GM19099 (cell line): ENCODE data around the gene SPNS2.

Source experiments
- POLR2A ChIP-seq: IDR thresholded peaks from 3 replicates; pipeline ENCODE4 v1.6.1; 2011; ENCODE audit warnings: low read depth; ENCODE audit not compliant: insufficient read length; ENCODE audit errors: extremely low read depth

SPNS2 gene

DNA sequence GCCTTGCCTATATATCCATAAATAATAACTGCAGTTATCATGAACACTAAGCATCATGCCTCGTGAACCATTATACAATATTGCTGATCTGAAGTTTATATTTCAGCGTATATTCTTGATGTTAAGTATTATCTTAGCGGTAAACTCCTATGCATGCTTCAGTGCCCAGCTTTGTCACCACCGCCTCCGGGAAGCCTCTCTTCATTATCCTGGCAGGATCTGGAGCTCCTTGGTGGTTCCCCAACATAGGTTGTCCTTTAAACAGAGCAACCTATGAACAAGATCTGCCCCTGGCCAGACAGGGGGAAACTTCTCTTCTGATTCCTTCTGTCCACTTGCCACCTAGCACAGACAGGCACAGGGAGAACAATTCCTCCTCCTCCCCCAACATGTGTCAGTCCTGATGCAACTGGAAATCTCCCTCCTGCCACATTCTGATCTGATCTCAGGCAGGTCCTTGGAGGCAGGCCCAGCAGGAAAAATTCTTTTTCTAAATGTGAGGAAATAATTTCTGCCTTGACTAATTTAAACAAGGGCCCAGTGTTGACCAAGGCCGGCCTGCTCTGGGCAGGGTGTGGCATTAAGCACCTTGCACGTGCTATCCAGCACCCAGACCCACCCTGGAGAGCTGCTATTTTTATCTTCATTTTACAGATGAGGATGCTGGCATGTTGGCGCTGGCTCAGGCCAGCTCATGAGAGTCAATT is 22.4 kb downstream of the SPNS2 start:
- no peak for TF ChIP-seq POLR2A

- TF ChIP-seq POLR2A: no peak
These were observed 24.0 kb downstream of the SPNS2 start for GRCh38 chr17:4522661-4523060.

- TF ChIP-seq POLR2A: no peak
These were observed 25.3 kb downstream of the SPNS2 start for GRCh38 chr17:4523946-4524345.

DNA sequence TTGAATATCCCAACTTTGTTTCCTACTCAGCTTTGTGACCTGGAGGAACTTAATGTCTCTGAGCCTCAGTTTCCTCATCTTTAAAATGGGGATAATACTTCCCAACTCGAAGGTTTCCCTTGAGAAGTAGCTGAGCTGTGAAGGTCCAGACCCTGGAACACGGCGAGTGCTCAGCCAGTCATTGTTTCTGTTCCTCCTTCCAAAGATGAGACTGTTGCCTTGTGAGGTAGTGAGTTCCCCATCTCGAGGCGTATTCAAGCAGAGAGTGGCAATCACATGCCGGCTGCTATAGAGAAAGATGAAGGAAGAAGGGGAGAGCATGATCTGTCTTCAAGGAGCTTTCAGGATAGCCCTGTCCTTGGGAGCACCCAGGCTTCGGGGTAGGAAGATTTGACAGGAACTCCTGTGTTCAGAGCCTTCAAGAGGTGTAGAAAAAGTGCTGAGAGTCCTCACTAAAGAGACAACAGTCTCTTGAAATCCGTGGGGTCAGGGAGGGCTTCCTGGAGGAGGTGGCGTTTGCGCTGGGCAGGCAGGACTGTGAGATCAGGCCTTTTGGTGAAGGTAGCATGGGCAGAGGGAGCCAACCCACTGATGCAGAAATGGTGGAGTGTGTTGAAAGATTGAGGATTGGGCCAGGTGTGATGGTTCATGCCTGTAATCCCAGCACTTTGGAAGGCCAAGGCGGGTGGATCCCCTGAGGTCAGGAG is 27.2 kb downstream of the SPNS2 start:
- no peak for TF ChIP-seq POLR2A

- TF ChIP-seq POLR2A: no peak
These were observed 28.5 kb downstream of the SPNS2 start for GRCh38 chr17:4527134-4527533.

DNA sequence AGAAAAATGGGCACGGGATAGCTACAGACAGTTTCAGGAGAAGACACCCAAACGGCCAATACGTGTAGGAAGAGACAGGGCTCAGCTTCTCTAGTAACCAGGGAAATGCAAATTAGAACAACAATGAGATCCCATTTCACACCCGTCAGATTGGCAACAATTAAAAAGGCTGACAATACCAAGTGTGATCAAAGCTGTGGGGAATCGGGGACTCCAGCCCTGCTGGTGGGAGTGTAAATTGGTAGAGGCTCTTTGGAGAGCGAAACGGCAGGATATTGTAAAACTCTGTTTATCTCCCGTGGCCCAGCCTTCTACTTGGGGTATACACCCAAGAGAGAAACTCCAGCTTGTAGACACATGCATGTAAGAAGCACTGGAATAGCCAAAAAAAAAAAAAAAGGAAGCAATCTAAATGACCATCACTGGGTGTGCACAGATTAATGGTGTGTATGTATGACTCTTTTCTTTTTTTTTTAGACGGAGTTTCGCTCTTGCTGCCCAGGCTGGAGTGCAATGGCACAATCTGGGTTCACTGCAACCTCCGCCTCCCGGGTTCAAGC is 29.0 kb downstream of the SPNS2 start:
- no peak for TF ChIP-seq POLR2A

DNA sequence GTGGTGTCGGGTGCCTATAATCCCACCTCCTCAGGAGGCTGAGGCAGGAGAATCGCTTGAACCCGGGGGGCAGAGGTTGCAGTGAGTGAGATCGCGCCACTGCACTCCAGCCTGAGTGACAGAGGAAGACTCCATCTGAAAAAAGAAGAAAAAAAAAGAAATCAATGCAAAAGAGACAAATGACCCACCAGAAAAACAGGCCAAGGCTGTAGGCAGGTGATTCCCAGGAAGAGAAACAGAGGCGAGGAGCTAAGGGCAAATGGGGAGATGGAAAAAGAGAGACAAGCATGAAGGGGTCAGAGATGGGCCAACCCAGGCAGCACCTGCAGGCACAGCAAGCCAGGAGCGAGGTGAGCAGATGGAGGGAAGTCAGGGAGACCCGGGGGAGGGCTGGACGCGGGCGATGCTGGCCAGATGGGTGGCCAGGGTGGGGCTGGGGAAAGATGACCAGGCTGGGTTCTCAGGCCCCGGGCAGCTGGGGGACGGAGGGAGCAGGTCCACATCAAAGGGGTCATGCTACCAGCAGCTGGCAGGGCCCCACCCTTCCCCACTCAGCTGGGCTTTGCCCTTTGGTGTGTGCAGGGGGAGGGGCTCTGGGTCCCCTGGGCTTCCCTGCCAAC is 31.0 kb downstream of the SPNS2 start:
- no peak for TF ChIP-seq POLR2A

DNA sequence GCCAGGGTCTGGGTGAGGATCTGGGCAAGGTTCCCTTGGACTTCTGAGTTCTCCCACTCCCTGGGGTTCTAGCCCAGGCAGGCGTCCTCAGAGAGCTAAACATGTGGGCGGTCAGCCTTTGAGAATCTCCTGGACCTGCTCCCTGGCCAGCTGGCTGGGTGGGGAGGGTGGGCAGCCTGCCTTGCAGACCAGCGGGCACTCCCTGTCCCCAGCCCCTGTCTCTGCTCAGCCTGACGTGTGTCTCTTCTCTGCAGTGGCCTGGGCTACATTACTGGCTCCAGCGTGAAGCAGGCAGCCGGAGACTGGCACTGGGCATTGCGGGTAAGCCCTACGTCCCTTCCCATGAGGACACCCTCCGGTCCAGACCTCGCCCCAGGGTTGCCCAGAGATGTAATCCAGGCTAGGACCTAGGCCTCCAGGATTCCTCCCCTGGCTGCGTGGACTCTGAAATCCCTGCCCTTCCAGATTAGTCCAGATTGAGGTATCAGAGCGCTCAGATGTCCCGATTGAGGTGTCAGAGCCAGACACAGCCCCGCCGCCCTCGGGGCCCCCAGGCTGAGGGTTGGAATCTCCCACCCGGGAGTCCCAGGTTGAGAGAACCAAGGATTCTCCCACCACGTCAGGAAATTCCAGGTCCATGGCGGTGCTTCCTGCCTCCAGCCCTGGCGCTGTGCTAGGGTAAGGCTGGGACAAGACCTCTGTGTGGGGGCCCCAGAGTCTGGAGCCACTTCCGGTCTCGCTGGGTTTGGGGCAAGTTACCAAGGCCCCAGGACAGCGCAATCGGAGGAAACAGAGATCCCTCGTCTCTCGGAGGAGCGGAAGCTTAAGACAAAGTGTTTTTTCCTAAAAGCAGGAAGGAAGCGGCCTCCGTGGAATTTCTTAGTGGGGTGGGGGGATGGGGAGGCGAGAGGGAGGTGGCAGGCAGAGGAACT is 32.4 kb downstream of the SPNS2 start:
- TF ChIP-seq POLR2A: no peak

GRCh38 chr17:4531988-4532736 is 33.5 kb downstream of the SPNS2 start:
- TF ChIP-seq POLR2A: no peak

DNA sequence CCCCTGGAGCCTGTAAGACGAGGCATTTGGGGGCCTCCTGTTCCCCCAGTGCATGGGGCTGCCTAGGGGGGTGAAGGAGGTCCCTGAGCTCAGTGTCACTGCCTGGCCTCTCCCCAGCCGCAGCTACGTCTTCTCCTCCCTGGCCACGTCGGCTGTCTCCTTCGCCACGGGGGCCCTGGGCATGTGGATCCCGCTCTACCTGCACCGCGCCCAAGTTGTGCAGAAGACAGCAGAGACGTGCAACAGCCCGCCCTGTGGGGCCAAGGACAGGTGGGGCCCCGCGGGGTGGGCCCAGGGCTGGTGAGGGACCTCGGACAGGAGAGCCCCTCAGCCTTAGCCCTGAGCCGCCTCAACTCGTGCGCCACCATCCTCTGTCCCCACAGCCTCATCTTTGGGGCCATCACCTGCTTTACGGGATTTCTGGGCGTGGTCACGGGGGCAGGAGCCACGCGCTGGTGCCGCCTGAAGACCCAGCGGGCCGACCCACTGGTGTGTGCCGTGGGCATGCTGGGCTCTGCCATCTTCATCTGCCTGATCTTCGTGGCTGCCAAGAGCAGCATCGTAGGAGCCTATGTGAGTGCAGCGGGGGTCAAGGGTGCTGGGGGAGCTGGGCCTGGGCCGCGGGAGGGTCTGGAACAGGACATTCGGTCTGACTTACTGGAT is 34.3 kb downstream of the SPNS2 start:
- no peak for TF ChIP-seq POLR2A

GRCh38 chr17:4533523-4534504 is 35.1 kb downstream of the SPNS2 start:
- no peak for TF ChIP-seq POLR2A

DNA sequence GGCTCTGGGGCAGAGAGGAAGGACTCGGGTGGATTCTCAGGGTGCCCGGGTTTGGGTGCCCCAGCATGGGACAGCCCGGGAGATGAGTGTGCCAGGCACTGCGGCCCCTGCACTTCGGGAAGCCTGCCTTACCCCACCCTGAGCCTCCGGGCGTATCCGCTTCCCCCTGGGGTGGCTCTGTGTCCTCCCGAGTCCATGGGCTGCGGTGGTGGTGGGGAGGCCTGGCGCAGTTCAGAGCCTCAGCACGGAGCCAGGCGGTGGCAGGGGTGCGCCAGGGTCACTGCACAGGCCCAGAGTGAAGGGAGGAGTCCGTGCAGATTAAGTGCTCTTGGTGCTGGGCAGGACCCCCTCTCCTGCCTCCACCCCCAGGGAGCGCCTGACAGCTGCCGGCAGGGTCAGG is 35.8 kb downstream of the SPNS2 start:
- TF ChIP-seq POLR2A: no peak
